ENCODE measurements around the gene SH2D3A. TPM values are rescaled to one million over a fixed set of nuclear protein-coding genes. Genes with fewer than 3 reads are reported as not detected.
A peak's percentile ranks its signal among the peaks of the same experiment; 100 is the strongest.

SH2D3A gene
- total RNA-seq (10 to 100 TPM in 5 of 7 donors, 1 to 10 TPM in 2; 7.5 to 17.1 (median 11.8) TPM), polyA plus RNA-seq (10 to 100 TPM in 1 of 3 donors, 1 to 10 TPM in 2; 7.6 to 10.0 (median 9.3) TPM)
- long read RNA-seq, donor 1: 0 reads
- long read RNA-seq, donor 2: 0 reads

- intact Hi-C loops (cut with DNase I; ENCODE audit: low total_unique reads): no loop called here
- TF ChIP-seq POLR2AphosphoS5 (IDR thresholded peaks at IDR 0.05): peak; percentile 71 to 80 (median 78)
- no peak for TF ChIP-seq POLR2A (IDR thresholded peaks at IDR 0.05)
- TF ChIP-seq, protein P1, sequence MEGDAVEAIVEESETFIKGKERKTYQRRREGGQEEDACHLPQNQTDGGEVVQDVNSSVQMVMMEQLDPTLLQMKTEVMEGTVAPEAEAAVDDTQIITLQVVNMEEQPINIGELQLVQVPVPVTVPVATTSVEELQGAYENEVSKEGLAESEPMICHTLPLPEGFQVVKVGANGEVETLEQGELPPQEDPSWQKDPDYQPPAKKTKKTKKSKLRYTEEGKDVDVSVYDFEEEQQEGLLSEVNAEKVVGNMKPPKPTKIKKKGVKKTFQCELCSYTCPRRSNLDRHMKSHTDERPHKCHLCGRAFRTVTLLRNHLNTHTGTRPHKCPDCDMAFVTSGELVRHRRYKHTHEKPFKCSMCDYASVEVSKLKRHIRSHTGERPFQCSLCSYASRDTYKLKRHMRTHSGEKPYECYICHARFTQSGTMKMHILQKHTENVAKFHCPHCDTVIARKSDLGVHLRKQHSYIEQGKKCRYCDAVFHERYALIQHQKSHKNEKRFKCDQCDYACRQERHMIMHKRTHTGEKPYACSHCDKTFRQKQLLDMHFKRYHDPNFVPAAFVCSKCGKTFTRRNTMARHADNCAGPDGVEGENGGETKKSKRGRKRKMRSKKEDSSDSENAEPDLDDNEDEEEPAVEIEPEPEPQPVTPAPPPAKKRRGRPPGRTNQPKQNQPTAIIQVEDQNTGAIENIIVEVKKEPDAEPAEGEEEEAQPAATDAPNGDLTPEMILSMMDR (IDR thresholded peaks at IDR 0.05 in 8 of 11, conservative IDR thresholded peaks at IDR 0.05 in 3 of 11): peak in 8 of 11 experiments; percentile 17 to 56 (median 34)
- peaks cover 6 to 62% (median 41%) of the 10 kb centered on the region in 6 donors for H3K4me1 ChIP-seq
- peak within 1 kb of the TSS; percentile 58 to 93 (median 86) for H3K27ac ChIP-seq
- WGBS, 5 donors: 2 to 3% (median 2%) methylated on average over 35 to 47 of the region's 47 CpGs
- peak within 1 kb of the TSS; percentile 45 to 78 (median 54) for H3K4me3 ChIP-seq
- peaks cover 0 to 31% (median 0%) of the 10 kb centered on the region in 7 donors for H3K27me3 ChIP-seq (replicated peaks in 1 of 7)
- H3K36me3 ChIP-seq: peaks cover 0 to 9% (median 0%) of the 10 kb centered on the region in 6 donors
- DNase-seq: peak; percentile 98
- H3K9me3 ChIP-seq: no peaks in the 10 kb centered on the region
These were observed at the start of gene SH2D3A for GRCh38 chr19:6767357-6768235. TSS of gene SH2D3A (minus strand) at chr19:6767435. CDS start at chr19:6763748, 3,687 bp downstream.

DNA sequence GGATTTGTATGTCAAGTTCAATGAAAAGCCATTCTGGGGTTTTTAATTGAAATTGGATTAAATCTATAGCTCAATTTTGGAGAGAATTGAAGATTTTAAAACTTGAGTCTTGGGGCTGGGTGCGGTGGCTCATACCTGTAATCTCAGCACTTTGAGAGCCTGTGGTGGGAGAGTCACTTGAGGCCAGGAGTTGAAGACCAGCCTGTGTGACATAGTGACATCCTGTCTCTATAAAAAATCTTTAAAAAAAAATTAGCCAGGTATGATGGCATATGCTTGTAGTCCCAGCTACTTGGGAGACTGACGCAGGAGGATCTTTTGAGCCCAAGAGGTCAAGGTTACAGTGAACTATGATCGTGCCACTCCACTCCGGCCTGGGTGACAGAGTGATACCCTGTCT, 46.4 kb upstream of the SH2D3A start:
- H3K9me3 ChIP-seq: no peaks in the 10 kb centered on the region
- WGBS, 5 donors: 80 to 92% (median 84%) methylated on average over 4 of the region's 4 CpGs
- no peak for DNase-seq

GRCh38 chr19:6812612-6813011, 45.4 kb upstream of the SH2D3A start:
- intact Hi-C loops (cut with DNase I; ENCODE audit: low total_unique reads): no loop called here
- Histone ChIP-seq H3K36me3 (peaks cover 0 to 37% (median 1%) of the 10 kb centered on the region in 6 donors), H3K27ac (no peak overlapping the region), H3K27me3 (replicated peaks in 1 of 7) (no peaks in the 10 kb centered on the region), H3K4me1 (peaks cover 0 to 84% (median 17%) of the 10 kb centered on the region in 6 donors), H3K4me3 (no peak overlapping the region), H3K9me3 (no peaks in the 10 kb centered on the region)
- no peak for TF ChIP-seq POLR2AphosphoS5 (IDR thresholded peaks at IDR 0.05)
- no peak for TF ChIP-seq POLR2A (IDR thresholded peaks at IDR 0.05)
- TF ChIP-seq, protein P1 (IDR thresholded peaks at IDR 0.05 in 8 of 11, conservative IDR thresholded peaks at IDR 0.05 in 3 of 11): no peak
- DNase-seq: no peak
- 86 to 98% (median 93%) methylated on average over 2 of the region's 2 CpGs for WGBS, 5 donors

More for the DNA sequence above, 46.4 kb upstream of the SH2D3A start:
- TF ChIP-seq, protein P1 (IDR thresholded peaks at IDR 0.05 in 8 of 11, conservative IDR thresholded peaks at IDR 0.05 in 3 of 11): no peak
- TF ChIP-seq POLR2A (IDR thresholded peaks at IDR 0.05) (no peak), POLR2AphosphoS5 (IDR thresholded peaks at IDR 0.05) (no peak)
- Histone ChIP-seq H3K27me3 (replicated peaks in 1 of 7) (no peaks in the 10 kb centered on the region), H3K4me1 (peaks cover 0 to 84% (median 17%) of the 10 kb centered on the region in 6 donors), H3K36me3 (peaks cover 0 to 45% (median 0%) of the 10 kb centered on the region in 6 donors), H3K27ac (peak overlapping the region in 1 of 8 donors; percentile 47), H3K4me3 (no peak overlapping the region)
- intact Hi-C loops (cut with DNase I; ENCODE audit: low total_unique reads): no loop called here

DNA sequence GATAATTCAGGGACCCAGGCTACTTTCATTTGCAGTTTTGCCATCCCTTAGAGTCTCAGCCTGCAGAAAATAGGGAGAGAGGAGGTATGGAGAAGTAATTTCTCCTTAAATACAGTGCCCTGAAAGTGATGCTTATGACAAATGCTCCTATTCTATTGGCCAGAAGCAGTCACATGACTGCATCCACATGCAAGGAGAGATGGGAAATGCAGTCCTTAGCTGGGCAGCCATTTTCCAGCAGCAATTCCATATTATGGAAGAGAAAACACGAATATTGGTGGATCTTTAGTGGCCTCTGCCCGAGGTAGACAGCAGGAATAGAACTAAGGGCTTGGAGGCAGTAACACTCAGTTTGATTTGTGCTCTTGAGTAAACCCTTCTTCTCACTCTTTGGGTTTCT, 44.7 kb upstream of the SH2D3A start:
- Histone ChIP-seq H3K4me1 (peaks cover 0 to 85% (median 17%) of the 10 kb centered on the region in 6 donors), H3K9me3 (no peaks in the 10 kb centered on the region), H3K4me3 (no peak overlapping the region), H3K36me3 (peaks cover 0 to 35% (median 1%) of the 10 kb centered on the region in 6 donors), H3K27ac (peak overlapping the region in 1 of 8 donors; percentile 9), H3K27me3 (replicated peaks in 1 of 7) (no peaks in the 10 kb centered on the region)
- no peak for DNase-seq
- intact Hi-C loops (cut with DNase I; ENCODE audit: low total_unique reads): no loop called here
- TF ChIP-seq, protein P1 (IDR thresholded peaks at IDR 0.05 in 8 of 11, conservative IDR thresholded peaks at IDR 0.05 in 3 of 11): no peak
- TF ChIP-seq POLR2AphosphoS5 (IDR thresholded peaks at IDR 0.05): no peak
- TF ChIP-seq POLR2A (IDR thresholded peaks at IDR 0.05): no peak
- WGBS, 5 donors: 50 to 85% (median 69%) methylated on average over 2 of the region's 2 CpGs

All from spleen (tissue), 13 donors.